ENCODE measurements around the gene TMEM30B.
A peak's percentile ranks its signal among the peaks of the same experiment; 100 is the strongest.
"Not testable (repeated sequence)": the region's sequence is repeated elsewhere in the genome, so short reads cannot be mapped to it uniquely, and the experiment has no call there.

Gene TMEM30B

GRCh38 chr14:61281186-61281947 lies at the start of gene TMEM30B:
Gene TMEM30B (minus strand): TSS chr14:61281338. CDS start chr14:61281147, 191 bp downstream.
- DNase-seq (ENCODE audit: low read depth in 2 of 2) = no peak

- DNase-seq (ENCODE audit: low read depth in 2 of 2) = no peak
These were observed 49.4 kb upstream of the TMEM30B start for GRCh38 chr14:61330511-61330910.

GRCh38 chr14:61329478-61330051 lies 48.4 kb upstream of the TMEM30B start:
- DNase-seq (ENCODE audit: low read depth in 2 of 2) = no peak

GRCh38 chr14:61328626-61329262 lies 47.6 kb upstream of the TMEM30B start:
- DNase-seq (ENCODE audit: low read depth in 2 of 2) = no peak

- DNase-seq (ENCODE audit: low read depth in 2 of 2) = no peak
These were observed 45.7 kb upstream of the TMEM30B start for GRCh38 chr14:61326847-61327246.

GRCh38 chr14:61326146-61326545 lies 45.0 kb upstream of the TMEM30B start:
- DNase-seq (ENCODE audit: low read depth in 2 of 2) = no peak

- no peak for DNase-seq (ENCODE audit: low read depth in 2 of 2)
These were observed 44.0 kb upstream of the TMEM30B start for GRCh38 chr14:61325166-61325565.

- no peak for DNase-seq (ENCODE audit: low read depth in 2 of 2)
These were observed 42.8 kb upstream of the TMEM30B start for GRCh38 chr14:61323970-61324369.

GRCh38 chr14:61322799-61323290 lies 41.7 kb upstream of the TMEM30B start:
- DNase-seq (ENCODE audit: low read depth in 2 of 2) = no peak

- DNase-seq (ENCODE audit: low read depth in 2 of 2) = no peak
These were observed 41.1 kb upstream of the TMEM30B start for GRCh38 chr14:61322011-61322798.

- DNase-seq (ENCODE audit: low read depth in 2 of 2) = peak; percentile 71 to 74
These were observed 40.4 kb upstream of the TMEM30B start, which contains the start of gene PRKCH for GRCh38 chr14:61321385-61322010. Gene PRKCH (plus strand): TSS chr14:61321579. CDS start chr14:61322102, 523 bp downstream.

GRCh38 chr14:61320806-61321384 lies 39.8 kb upstream of the TMEM30B start:
- DNase-seq (ENCODE audit: low read depth in 2 of 2) = no peak

- not testable (repeated sequence) for DNase-seq (ENCODE audit: low read depth in 2 of 2)
These were observed 39.0 kb upstream of the TMEM30B start for GRCh38 chr14:61320170-61320569.

- DNase-seq (ENCODE audit: low read depth in 2 of 2) = no peak
These were observed 38.6 kb upstream of the TMEM30B start for GRCh38 chr14:61319706-61320105.

GRCh38 chr14:61319086-61319485 lies 37.9 kb upstream of the TMEM30B start:
- no peak for DNase-seq (ENCODE audit: low read depth in 2 of 2)

GRCh38 chr14:61315313-61315712 lies 34.2 kb upstream of the TMEM30B start:
- DNase-seq (ENCODE audit: low read depth in 2 of 2) = no peak

- not testable (repeated sequence) for DNase-seq (ENCODE audit: low read depth in 2 of 2)
These were observed 27.6 kb upstream of the TMEM30B start for GRCh38 chr14:61308701-61309100.

- DNase-seq (ENCODE audit: low read depth in 2 of 2) = no peak
These were observed 27.1 kb upstream of the TMEM30B start for GRCh38 chr14:61308198-61308597.

- DNase-seq (ENCODE audit: low read depth in 2 of 2) = no peak
These were observed 23.6 kb upstream of the TMEM30B start for GRCh38 chr14:61304688-61305087.

- no peak for DNase-seq (ENCODE audit: low read depth in 2 of 2)
These were observed 19.6 kb upstream of the TMEM30B start for GRCh38 chr14:61300754-61301153.

GRCh38 chr14:61300209-61300608 lies 19.1 kb upstream of the TMEM30B start:
- no peak for DNase-seq (ENCODE audit: low read depth in 2 of 2)
